ENCODE measurements around the gene CNR2.
A peak's percentile ranks its signal among the peaks of the same experiment; 100 is the strongest.
"Not testable (repeated sequence)": the region's sequence is repeated elsewhere in the genome, so short reads cannot be mapped to it uniquely, and the experiment has no call there.

The CNR2 gene

DNA sequence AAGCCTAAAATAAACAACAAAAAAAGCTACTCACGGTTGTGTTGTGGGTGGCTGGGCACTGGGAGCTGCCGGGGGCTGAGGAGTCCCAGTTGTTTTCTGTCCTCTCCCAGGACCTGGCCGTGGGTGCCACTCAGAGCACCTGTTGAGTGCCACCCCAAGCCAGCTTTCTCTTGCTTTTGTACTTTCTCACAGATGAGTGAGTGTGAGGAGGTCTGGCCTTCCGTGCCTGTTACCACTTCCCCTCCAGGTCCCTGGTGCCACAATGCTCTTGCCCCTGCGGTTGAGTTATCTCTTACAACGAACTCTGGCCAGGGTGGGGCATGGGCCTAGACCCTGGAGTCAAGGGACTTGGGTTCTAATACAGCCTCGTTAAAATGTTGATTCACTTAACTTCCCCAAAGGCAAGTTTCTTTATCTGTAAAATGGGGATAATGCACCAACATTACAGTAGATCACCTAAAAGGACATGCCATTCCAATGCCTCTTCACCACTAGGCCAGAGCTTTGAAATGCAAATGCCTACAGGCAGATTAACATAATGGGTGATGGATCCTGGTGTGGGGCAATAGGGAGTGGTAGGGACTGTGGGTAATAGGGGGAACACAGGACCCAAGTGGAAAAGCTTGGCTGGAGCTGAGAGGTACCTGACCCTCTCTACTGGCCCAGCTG, at the start of gene CNR2:
Gene CNR2, minus strand, starts transcription at position 151 of the 669 bp plus-strand sequence. CDS start 37,745 bp downstream, outside the sequence.
- peak; percentile 28 for DNase-seq (ENCODE audit: low read depth)

GRCh38 chr1:23960291-23961020, 47.3 kb upstream of the CNR2 start:
- DNase-seq (ENCODE audit: low read depth): no peak

DNA sequence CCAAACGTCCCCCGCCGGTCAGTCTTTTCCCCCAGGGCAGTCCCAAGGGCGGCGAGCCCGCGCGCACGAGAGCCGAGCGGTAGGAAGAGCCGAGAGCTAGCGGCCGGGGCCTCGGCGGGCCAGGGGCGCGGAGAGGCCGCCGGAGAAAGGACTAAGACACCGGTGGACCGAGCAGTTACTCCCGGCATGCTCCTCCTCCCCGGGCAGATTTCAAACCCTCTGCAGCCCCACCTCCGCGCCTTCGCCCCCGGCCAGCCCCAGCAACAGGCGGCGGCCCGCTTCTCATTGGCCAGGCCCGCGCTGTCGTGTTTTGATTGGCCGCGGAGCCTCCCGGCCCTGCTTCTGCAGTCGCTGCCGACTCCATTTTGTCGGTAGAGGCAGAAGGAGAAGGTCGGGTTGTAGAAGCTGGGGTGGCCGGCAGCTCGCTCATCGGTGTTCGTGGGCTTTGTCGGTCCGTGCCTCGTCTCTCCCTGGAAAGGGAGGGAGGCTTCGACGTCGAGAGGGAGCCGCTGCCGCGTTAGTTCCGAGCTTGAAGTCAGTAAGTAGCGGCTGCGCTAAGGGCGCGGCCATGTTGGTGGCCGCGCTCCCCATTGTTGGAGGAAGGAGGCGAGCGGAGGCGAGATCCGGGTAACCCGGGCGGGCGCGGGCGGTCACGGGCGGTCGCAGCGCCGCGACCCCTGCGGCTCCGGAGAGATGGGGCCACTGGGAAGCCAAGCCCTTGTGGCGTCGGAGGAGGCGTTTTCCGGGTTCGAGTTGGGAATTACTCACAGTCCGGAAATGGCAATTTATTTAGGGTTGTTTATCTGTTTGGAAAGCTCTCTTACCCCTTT, 46.5 kb upstream of the CNR2 start, which contains the start of gene PNRC2:
Gene PNRC2, plus strand, starts transcription at position 368 of the 830 bp plus-strand sequence. CDS start 1,630 bp downstream, outside the sequence.
- peak; percentile 93 for DNase-seq (ENCODE audit: low read depth)

- peak; percentile 88 for DNase-seq (ENCODE audit: low read depth)
These were observed 45.8 kb upstream of the CNR2 start for GRCh38 chr1:23958810-23959460.

DNA sequence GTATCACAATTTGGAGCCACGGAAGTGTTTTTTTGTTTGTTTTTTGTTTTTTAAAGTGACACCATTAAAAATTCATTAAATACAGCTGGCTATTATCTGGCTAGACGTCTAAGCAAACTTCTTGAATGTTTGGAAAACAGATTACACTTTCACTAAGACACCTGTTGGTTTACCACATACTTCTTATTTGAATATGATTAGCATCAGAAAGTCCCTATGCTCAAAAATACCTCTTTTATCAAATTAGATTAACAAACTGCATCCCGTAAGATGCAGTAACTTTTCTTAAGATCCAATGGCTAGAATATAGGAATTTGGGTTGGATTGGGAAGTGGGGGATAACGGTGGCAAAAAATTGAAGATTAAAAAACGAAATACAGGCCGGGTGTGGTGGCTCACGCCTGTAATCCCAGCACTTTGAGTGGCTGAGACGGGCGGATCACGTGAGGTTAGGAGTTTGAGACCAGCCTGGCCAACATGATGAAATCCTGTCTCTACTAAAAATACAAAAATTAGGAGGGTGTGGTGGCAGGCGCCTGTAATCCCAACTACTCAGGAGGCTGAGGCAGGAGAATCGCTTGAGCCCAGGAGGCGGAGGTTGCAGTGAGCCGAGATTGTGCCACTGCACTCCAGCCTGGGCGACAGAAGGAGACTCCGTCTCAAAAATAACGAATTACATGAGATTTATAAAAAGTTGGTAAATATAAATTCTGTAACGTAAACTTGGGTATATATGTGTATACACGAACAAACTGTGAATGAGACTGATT, 45.1 kb upstream of the CNR2 start:
- DNase-seq (ENCODE audit: low read depth): not testable (repeated sequence)

GRCh38 chr1:23957096-23957495, 43.9 kb upstream of the CNR2 start:
- DNase-seq (ENCODE audit: low read depth): no peak

GRCh38 chr1:23953020-23953419, 39.9 kb upstream of the CNR2 start:
- no peak for DNase-seq (ENCODE audit: low read depth)

DNA sequence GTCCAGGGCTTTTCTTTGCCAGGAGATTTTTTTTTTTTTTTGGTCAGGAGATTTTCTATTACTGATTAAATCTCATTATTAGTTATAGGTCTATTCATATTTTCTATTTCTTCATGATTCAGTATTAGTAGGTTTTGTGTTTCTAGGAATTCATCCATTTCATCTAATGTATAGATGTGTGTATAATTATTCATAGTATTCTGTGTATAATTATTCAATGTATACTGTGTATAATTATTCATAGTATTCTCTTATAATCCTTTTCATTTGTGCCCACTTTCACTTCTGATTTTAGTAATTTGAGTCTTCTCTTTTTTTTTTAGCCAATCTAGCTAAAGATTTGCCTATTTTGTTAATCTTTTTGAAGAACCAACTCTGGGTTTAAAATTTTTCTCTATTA, 34.2 kb upstream of the CNR2 start:
- DNase-seq (ENCODE audit: low read depth): no peak

GRCh38 chr1:23936481-23937176, 23.5 kb upstream of the CNR2 start:
- no peak for DNase-seq (ENCODE audit: low read depth)

DNA sequence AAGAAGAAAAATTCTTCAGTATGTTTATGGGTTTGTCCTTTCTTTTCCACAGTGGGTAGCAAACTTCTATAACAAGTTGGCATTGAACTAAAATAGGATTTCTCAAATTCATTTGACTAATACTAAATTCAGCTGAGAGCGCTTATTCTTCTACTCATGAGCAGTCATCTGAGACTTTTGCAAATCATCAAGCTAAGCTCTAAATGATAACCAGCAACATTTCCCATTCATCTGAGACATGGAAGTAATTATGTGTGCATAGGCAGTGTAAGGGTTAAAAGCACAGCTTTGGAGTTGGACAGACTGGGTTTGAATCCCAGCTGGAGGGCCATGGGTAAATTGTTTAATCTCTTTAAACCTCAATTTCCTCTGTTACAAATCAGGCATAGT, 18.3 kb upstream of the CNR2 start:
- DNase-seq (ENCODE audit: low read depth): no peak

GRCh38 chr1:23930861-23931490, 17.8 kb upstream of the CNR2 start:
- DNase-seq (ENCODE audit: low read depth): no peak

DNA sequence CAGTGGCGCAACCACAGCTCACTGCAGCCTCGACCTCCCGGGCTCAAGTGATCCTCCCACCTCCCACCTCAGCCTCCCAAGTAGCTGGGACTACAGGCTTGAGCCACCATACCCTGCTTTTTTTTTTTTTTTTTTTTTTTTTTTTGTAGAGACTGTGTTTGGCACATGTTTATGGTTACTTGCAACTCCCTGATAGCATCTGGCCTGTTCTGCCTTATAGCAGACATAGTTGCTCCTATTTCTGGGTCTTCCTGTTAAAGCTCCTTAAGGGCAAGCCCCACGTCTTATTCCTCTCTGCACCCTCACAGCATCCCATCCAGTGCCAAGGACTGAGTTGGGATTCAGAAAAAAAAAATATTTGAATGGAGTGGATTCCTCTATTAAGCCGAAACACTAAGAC, 17.1 kb upstream of the CNR2 start:
- DNase-seq (ENCODE audit: low read depth): no peak

DNA sequence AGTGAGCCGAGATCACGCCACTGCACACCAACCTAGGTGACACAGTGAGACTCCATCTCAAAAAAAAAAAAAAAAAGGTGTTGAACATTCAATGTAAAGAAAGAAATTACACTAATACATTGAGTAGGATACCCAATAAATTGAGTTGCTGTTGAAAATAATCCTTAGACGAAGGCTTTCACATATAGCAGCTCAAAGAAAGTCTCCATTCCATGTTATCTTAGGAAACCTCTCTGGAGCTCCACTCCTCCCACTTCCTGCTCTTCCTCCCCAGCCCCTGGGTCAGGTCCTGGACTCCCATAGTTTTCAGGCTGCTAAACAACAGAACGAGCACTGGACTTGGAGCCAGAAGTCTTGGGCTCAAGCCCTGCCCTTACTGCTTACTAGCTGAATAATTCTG, 15.6 kb upstream of the CNR2 start:
- no peak for DNase-seq (ENCODE audit: low read depth)

GRCh38 chr1:23927097-23927496, 13.9 kb upstream of the CNR2 start:
- DNase-seq (ENCODE audit: low read depth): no peak

DNA sequence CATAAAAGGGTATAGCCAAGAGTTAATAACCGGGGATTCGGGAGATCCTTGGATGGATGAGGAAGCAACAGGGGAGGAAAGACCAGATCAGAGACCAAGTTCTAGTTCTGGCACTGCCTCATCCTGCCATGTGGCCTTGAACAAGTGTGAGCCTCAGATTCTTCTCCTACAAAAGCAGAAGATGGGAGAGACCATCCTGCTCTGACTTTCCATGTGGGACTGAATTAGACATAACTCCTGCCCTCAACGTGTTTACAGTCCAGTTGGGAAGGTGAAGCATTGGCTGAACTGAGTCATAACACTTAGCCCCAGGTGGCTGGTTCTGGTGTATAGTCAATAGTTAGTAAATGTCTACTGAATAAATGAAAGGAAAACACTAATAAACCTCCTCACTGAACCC, 12.1 kb upstream of the CNR2 start:
- no peak for DNase-seq (ENCODE audit: low read depth)

DNA sequence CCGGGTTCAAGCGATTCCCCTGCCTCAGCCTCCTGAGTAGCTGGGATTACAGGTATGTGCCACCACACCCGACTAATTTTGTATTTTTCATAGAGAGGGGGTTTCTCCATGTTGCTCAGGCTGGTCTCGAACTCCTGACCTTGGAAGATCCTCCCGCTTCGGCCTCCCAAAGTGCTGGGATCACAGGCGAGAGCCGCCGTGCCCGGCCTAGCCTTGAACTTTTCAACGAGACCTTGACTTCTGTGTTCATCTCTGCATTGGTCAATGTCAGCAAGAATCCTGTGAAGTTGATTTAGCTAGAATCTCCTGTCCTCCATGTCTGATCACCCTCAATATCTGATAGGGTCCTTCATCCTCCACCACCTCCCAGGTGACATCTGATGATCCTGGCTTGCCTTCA, 11.4 kb upstream of the CNR2 start:
- no peak for DNase-seq (ENCODE audit: low read depth)

GRCh38 chr1:23923592-23924499, 10.7 kb upstream of the CNR2 start:
- DNase-seq (ENCODE audit: low read depth): no peak

GRCh38 chr1:23922321-23922943, 9.3 kb upstream of the CNR2 start:
- no peak for DNase-seq (ENCODE audit: low read depth)
